Activated T-cell treated with anti-CD3 and anti-CD28 coated beads, Interleukin-2, amount 50 U/mL, for 24 hours (primary cell): ENCODE data around the gene CAMSAP1.

Experiments used
- DNase-seq: peaks from one replicate; pipeline ENCODE4 v3.0.0-alpha.2; 2020
- H3K27ac Mint-ChIP-seq: 2 replicates; pipeline ENCODE4 v1.8.0; 2020; ENCODE audit warnings: mild to moderate bottlenecking, mixed read lengths
- H3K27me3 Mint-ChIP-seq: 2 replicates; pipeline ENCODE4 v1.8.0; 2020; ENCODE audit warnings: mixed read lengths
- H3K36me3 Mint-ChIP-seq: 2 replicates; pipeline ENCODE4 v1.8.0; 2020; ENCODE audit warnings: low read depth, mixed read lengths
- H3K4me1 Mint-ChIP-seq: 2 replicates; pipeline ENCODE4 v1.8.0; 2020; ENCODE audit warnings: low read depth, mixed read lengths
- H3K4me3 Mint-ChIP-seq: 2 replicates; pipeline ENCODE4 v1.8.0; 2020; ENCODE audit warnings: mild to moderate bottlenecking, moderate library complexity, mixed read lengths
- H3K9me3 Mint-ChIP-seq: 2 replicates; pipeline ENCODE4 v1.8.0; 2020; ENCODE audit warnings: mixed read lengths

CAMSAP1 gene

GRCh38 chr9:135778421-135778820 lies 128.9 kb downstream of the CAMSAP1 start:
- Mint-ChIP-seq H3K27me3 (no peaks in the 10 kb centered on the region), H3K36me3 (no peaks in the 10 kb centered on the region), H3K4me3 (no peak overlapping the region), H3K9me3 (no peaks in the 10 kb centered on the region), H3K27ac (no peak overlapping the region), H3K4me1 (no peaks in the 10 kb centered on the region)
- no peak for DNase-seq

- Mint-ChIP-seq H3K4me1 (no peaks in the 10 kb centered on the region), H3K9me3 (no peaks in the 10 kb centered on the region), H3K27me3 (no peaks in the 10 kb centered on the region), H3K27ac (no peak overlapping the region), H3K4me3 (no peak overlapping the region), H3K36me3 (no peaks in the 10 kb centered on the region)
- DNase-seq: no peak
Measured at GRCh38 chr9:135777623-135778177, 129.6 kb downstream of the CAMSAP1 start.

GRCh38 chr9:135776893-135777622 lies 130.3 kb downstream of the CAMSAP1 start:
- DNase-seq: no peak
- Mint-ChIP-seq H3K27me3 (no peaks in the 10 kb centered on the region), H3K4me1 (no peaks in the 10 kb centered on the region), H3K4me3 (no peak overlapping the region), H3K27ac (no peak overlapping the region), H3K9me3 (no peaks in the 10 kb centered on the region), H3K36me3 (no peaks in the 10 kb centered on the region)

GRCh38 chr9:135775911-135776310 lies 131.4 kb downstream of the CAMSAP1 start:
- no peak for DNase-seq
- Mint-ChIP-seq H3K27ac (no peak overlapping the region), H3K9me3 (no peaks in the 10 kb centered on the region), H3K4me3 (no peak overlapping the region), H3K36me3 (no peaks in the 10 kb centered on the region), H3K4me1 (no peaks in the 10 kb centered on the region), H3K27me3 (no peaks in the 10 kb centered on the region)

GRCh38 chr9:135774794-135775525 lies 132.4 kb downstream of the CAMSAP1 start:
- Mint-ChIP-seq H3K36me3 (no peaks in the 10 kb centered on the region), H3K9me3 (no peaks in the 10 kb centered on the region), H3K27me3 (no peaks in the 10 kb centered on the region), H3K4me3 (no peak overlapping the region), H3K27ac (no peak overlapping the region), H3K4me1 (no peaks in the 10 kb centered on the region)
- DNase-seq: no peak

GRCh38 chr9:135774239-135774747 lies 133.1 kb downstream of the CAMSAP1 start:
- Mint-ChIP-seq H3K4me1 (no peaks in the 10 kb centered on the region), H3K4me3 (no peak overlapping the region), H3K27me3 (no peaks in the 10 kb centered on the region), H3K9me3 (no peaks in the 10 kb centered on the region), H3K36me3 (no peaks in the 10 kb centered on the region), H3K27ac (no peak overlapping the region)
- no peak for DNase-seq

- no peak for DNase-seq
- Mint-ChIP-seq H3K4me1 (no peaks in the 10 kb centered on the region), H3K9me3 (no peaks in the 10 kb centered on the region), H3K27me3 (no peaks in the 10 kb centered on the region), H3K27ac (no peak overlapping the region), H3K4me3 (no peak overlapping the region), H3K36me3 (no peaks in the 10 kb centered on the region)
Measured at GRCh38 chr9:135773530-135774238, 133.7 kb downstream of the CAMSAP1 start.

GRCh38 chr9:135772702-135773493 lies 134.4 kb downstream of the CAMSAP1 start:
- H3K27me3 Mint-ChIP-seq: no peaks in the 10 kb centered on the region
- no peak for DNase-seq
- no peaks in the 10 kb centered on the region for H3K9me3 Mint-ChIP-seq
- H3K36me3 Mint-ChIP-seq: no peaks in the 10 kb centered on the region
- H3K4me1 Mint-ChIP-seq: no peaks in the 10 kb centered on the region
- H3K4me3 Mint-ChIP-seq: no peak overlapping the region
- H3K27ac Mint-ChIP-seq: no peak overlapping the region

- Mint-ChIP-seq H3K27me3 (no peaks in the 10 kb centered on the region), H3K4me1 (no peaks in the 10 kb centered on the region), H3K4me3 (no peak overlapping the region), H3K27ac (no peak overlapping the region), H3K36me3 (no peaks in the 10 kb centered on the region), H3K9me3 (no peaks in the 10 kb centered on the region)
- no peak for DNase-seq
Measured at GRCh38 chr9:135772056-135772646, 135.2 kb downstream of the CAMSAP1 start.

GRCh38 chr9:135771401-135772051 lies 135.8 kb downstream of the CAMSAP1 start:
- Mint-ChIP-seq H3K4me1 (no peaks in the 10 kb centered on the region), H3K36me3 (no peaks in the 10 kb centered on the region), H3K27ac (no peak overlapping the region), H3K4me3 (no peak overlapping the region), H3K27me3 (no peaks in the 10 kb centered on the region), H3K9me3 (peaks cover 2% of the 10 kb centered on the region)
- DNase-seq: no peak

GRCh38 chr9:135770771-135771170 lies 136.6 kb downstream of the CAMSAP1 start:
- Mint-ChIP-seq H3K27ac (no peak overlapping the region), H3K4me1 (no peaks in the 10 kb centered on the region), H3K27me3 (no peaks in the 10 kb centered on the region), H3K4me3 (no peak overlapping the region), H3K9me3 (peaks cover 2% of the 10 kb centered on the region), H3K36me3 (no peaks in the 10 kb centered on the region)
- no peak for DNase-seq

GRCh38 chr9:135770203-135770535 lies 137.2 kb downstream of the CAMSAP1 start:
- H3K4me3 Mint-ChIP-seq: no peak overlapping the region
- no peaks in the 10 kb centered on the region for H3K36me3 Mint-ChIP-seq
- DNase-seq: no peak
- H3K9me3 Mint-ChIP-seq: peaks cover 2% of the 10 kb centered on the region
- no peak overlapping the region for H3K27ac Mint-ChIP-seq
- no peaks in the 10 kb centered on the region for H3K27me3 Mint-ChIP-seq
- H3K4me1 Mint-ChIP-seq: no peaks in the 10 kb centered on the region

GRCh38 chr9:135769489-135770202 lies 137.7 kb downstream of the CAMSAP1 start:
- Mint-ChIP-seq H3K27ac (no peak overlapping the region), H3K9me3 (peaks cover 2% of the 10 kb centered on the region), H3K4me3 (no peak overlapping the region), H3K36me3 (no peaks in the 10 kb centered on the region), H3K4me1 (no peaks in the 10 kb centered on the region), H3K27me3 (no peaks in the 10 kb centered on the region)
- no peak for DNase-seq
